ENCODE results near the gene MACROD2. TPM values are rescaled to one million over a fixed set of nuclear protein-coding genes. Genes with fewer than 3 reads are reported as not detected.

Gene MACROD2
- total and polyA plus RNA-seq, 11 donors = 0.54 to 5.4 (median 2.4) TPM

GRCh38 chr20:15380770-15381169, 1385.5 kb downstream of the MACROD2 start:
- WGBS, 4 donors = 75 to 80% (median 78%) methylated on average over 1 of the region's 1 CpG
- intact Hi-C loops (cut with DNase I) = loop anchor here in 1 of 10 donors (10.0 kb wide), 1 partner anchor 64 kb away; no protein-coding TSS in a partner anchor

GRCh38 chr20:15387228-15387627, 1391.9 kb downstream of the MACROD2 start:
- no peaks in the 10 kb centered on the region for H3K36me3 ChIP-seq
- intact Hi-C loops (cut with DNase I) = loop anchor here in 1 of 10 donors (10.0 kb wide), 1 partner anchor 58 kb away; no protein-coding TSS in a partner anchor
- no peak for ATAC-seq
- H3K9me3 ChIP-seq = no peaks in the 10 kb centered on the region
- no peaks in the 10 kb centered on the region for H3K4me1 ChIP-seq
- H3K27ac ChIP-seq = no peak overlapping the region
- H3K27me3 ChIP-seq = no peaks in the 10 kb centered on the region
- DNase-seq = no peak
- no peak for TF ChIP-seq CTCF (IDR thresholded peaks at IDR 0.05)
- H3K4me3 ChIP-seq = no peak overlapping the region

More at GRCh38 chr20:15380770-15381169, 1385.5 kb downstream of the MACROD2 start:
- no peak for ATAC-seq
- no peaks in the 10 kb centered on the region for H3K36me3 ChIP-seq
- no peak overlapping the region for H3K27ac ChIP-seq
- no peaks in the 10 kb centered on the region for H3K9me3 ChIP-seq
- no peak for TF ChIP-seq POLR2A (IDR thresholded peaks at IDR 0.05)
- no peak for TF ChIP-seq CTCF (IDR thresholded peaks at IDR 0.05)
- no peak overlapping the region for H3K4me3 ChIP-seq
- no peaks in the 10 kb centered on the region for H3K27me3 ChIP-seq
- no peak for DNase-seq
- no peaks in the 10 kb centered on the region for H3K4me1 ChIP-seq

GRCh38 chr20:15395457-15395856, 1400.1 kb downstream of the MACROD2 start:
- no peak overlapping the region for H3K27ac ChIP-seq
- H3K9me3 ChIP-seq = no peaks in the 10 kb centered on the region
- no peak overlapping the region for H3K4me3 ChIP-seq
- no peaks in the 10 kb centered on the region for H3K4me1 ChIP-seq
- WGBS, 4 donors = 67 to 74% (median 71%) methylated on average over 3 of the region's 3 CpGs
- ATAC-seq (no peak), DNase-seq (no peak)
- H3K27me3 ChIP-seq = no peaks in the 10 kb centered on the region
- intact Hi-C loops (cut with DNase I) = no loop called here
- TF ChIP-seq POLR2A (IDR thresholded peaks at IDR 0.05) (no peak), CTCF (IDR thresholded peaks at IDR 0.05) (no peak)
- no peaks in the 10 kb centered on the region for H3K36me3 ChIP-seq

GRCh38 chr20:15396026-15396425, 1400.7 kb downstream of the MACROD2 start:
- TF ChIP-seq POLR2A (IDR thresholded peaks at IDR 0.05) = no peak
- TF ChIP-seq CTCF (IDR thresholded peaks at IDR 0.05) = no peak
- no peak for DNase-seq
- H3K4me3 ChIP-seq = no peak overlapping the region
- no peaks in the 10 kb centered on the region for H3K4me1 ChIP-seq
- no peaks in the 10 kb centered on the region for H3K27me3 ChIP-seq
- H3K27ac ChIP-seq = no peak overlapping the region
- intact Hi-C loops (cut with DNase I) = no loop called here
- no peaks in the 10 kb centered on the region for H3K9me3 ChIP-seq
- no peak for ATAC-seq
- 87 to 91% (median 90%) methylated on average over 2 of the region's 2 CpGs for WGBS, 4 donors
- H3K36me3 ChIP-seq = no peaks in the 10 kb centered on the region
